NCI-H460 (cell line): ENCODE measurements around the gene ITIH4. TPM values are rescaled to one million over a fixed set of nuclear protein-coding genes. Genes with fewer than 3 reads are reported as not detected.

Source experiments
- DNase-seq: peaks from one replicate; pipeline ENCODE4 v3.0.0-alpha.2; 2016; ENCODE audit warnings: low read depth; ENCODE audit errors: extremely low read depth
- small RNA-seq, 2 experiments: library from RNA; depleted of rRNA; stranded (forward); fragments of <200 nt; gene quantifications; one replicate each; pipeline ENCODE3, GENCODE V24; 2014
- total RNA-seq: library from RNA; depleted of rRNA; stranded (reverse); fragments of >200 nt; shearing (Covaris generic); gene quantifications from 2 replicates; pipeline ENCODE4 v1.2.3, GENCODE V29; 2014; rRNA removed

The ITIH4 gene
- total RNA-seq, 1 experiment from 2014 or later: 1.7 TPM

- no peak for DNase-seq
Measured at GRCh38 chr3:52773361-52774065, 57.0 kb downstream of the ITIH4 start.

- DNase-seq: no peak
Measured at GRCh38 chr3:52771702-52772101, 58.8 kb downstream of the ITIH4 start.

GRCh38 chr3:52771334-52771681 lies 59.2 kb downstream of the ITIH4 start:
- no peak for DNase-seq

GRCh38 chr3:52770496-52771333 lies 59.8 kb downstream of the ITIH4 start, which contains the start of gene NEK4:
Gene NEK4, minus strand, starts transcription at chr3:52770940. Its CDS starts 194 bp downstream, at chr3:52770746.
- DNase-seq: peak; percentile 85

GRCh38 chr3:52769786-52770455 lies 60.6 kb downstream of the ITIH4 start:
- no peak for DNase-seq

- DNase-seq: no peak
Measured at GRCh38 chr3:52763466-52763865, 67.0 kb downstream of the ITIH4 start.

Small RNA genes within 50 kb of the gene (small RNA-seq; reads per million reads assigned to genes)
- gene MIR8064 (0 reads per million in 2 experiments), gene MUSTN1 (0 reads per million in 2 experiments)

Other genes starting within 250 kb of the ITIH4 start
- gene PBRM1, start 144.8 kb downstream of the ITIH4 start, total RNA-seq: 32.1 and 38.2 TPM in 2 replicates
- gene GNL3, start 144.6 kb downstream of the ITIH4 start, total RNA-seq: 173 and 174 TPM in 2 replicates
- gene GLT8D1, start 124.9 kb downstream of the ITIH4 start, total RNA-seq: 53.5 and 58.6 TPM in 2 replicates
- 172 and 198 TPM in 2 replicates for gene SPCS1, start 124.6 kb downstream of the ITIH4 start, total RNA-seq
- gene NEK4, start 59.7 kb downstream of the ITIH4 start, total RNA-seq: 24.2 and 26.7 TPM in 2 replicates
- not detected in 2 replicates for gene ITIH1, start 53.1 kb downstream of the ITIH4 start, total RNA-seq
- gene ITIH3, start 35.9 kb downstream of the ITIH4 start, total RNA-seq: not detected in 2 replicates
- gene MUSTN1, start 4.3 kb upstream of the ITIH4 start, total RNA-seq: 0.67 and 1.9 TPM in 2 replicates
- gene STIMATE, start 66.9 kb upstream of the ITIH4 start, total RNA-seq: 4.3 and 5.6 TPM in 2 replicates
- gene SFMBT1, start 215.4 kb upstream of the ITIH4 start, total RNA-seq: 9.6 and 10.1 TPM in 2 replicates